ENCODE results near the gene FLNB.

FLNB gene

DNA sequence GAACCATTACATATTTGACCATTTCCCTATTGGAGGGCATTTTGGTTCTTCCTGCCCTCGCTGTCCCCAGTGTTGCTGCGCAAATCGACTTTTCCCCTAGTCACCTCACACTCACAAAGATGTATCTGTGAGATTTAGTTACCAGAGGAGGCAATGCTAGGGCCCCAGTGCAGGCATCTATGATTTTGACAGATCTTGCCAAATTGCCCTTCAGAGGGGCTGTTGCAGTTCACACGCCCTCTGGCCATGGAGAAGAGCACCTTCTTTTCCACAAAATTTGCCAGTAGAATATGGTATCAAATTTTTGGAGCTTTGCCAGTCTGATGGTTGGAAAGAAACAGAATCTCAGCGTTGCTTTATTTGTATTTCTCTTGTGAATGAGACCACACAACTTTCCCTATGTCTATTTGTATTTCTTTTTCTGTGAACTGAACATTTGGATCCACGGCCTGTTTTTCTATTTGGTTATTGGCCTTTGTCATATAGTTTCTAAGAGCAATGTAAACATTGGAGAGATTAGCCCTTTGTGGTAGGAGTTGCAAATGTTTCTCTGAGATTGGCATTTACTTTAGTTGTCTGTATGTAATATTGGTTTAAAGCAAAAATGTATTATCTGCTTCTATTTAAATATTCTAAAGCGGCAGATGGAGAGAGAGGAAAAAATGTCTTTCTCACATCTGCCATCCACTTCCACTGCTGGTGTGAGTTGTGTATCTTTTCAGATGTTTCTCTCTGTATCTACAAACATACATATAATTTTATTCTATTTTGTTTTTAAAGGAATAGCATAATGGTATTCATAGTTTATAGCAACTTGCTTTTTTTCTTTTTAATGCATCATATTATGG lies 136.5 kb downstream of the FLNB start:
- TF ChIP-seq, protein P1, sequence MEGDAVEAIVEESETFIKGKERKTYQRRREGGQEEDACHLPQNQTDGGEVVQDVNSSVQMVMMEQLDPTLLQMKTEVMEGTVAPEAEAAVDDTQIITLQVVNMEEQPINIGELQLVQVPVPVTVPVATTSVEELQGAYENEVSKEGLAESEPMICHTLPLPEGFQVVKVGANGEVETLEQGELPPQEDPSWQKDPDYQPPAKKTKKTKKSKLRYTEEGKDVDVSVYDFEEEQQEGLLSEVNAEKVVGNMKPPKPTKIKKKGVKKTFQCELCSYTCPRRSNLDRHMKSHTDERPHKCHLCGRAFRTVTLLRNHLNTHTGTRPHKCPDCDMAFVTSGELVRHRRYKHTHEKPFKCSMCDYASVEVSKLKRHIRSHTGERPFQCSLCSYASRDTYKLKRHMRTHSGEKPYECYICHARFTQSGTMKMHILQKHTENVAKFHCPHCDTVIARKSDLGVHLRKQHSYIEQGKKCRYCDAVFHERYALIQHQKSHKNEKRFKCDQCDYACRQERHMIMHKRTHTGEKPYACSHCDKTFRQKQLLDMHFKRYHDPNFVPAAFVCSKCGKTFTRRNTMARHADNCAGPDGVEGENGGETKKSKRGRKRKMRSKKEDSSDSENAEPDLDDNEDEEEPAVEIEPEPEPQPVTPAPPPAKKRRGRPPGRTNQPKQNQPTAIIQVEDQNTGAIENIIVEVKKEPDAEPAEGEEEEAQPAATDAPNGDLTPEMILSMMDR (IDR thresholded peaks at IDR 0.05; ENCODE audit: control extremely low read depth, extremely low read depth, low read depth, missing control alignments), result no peak
- ChIA-PET CTCF (no interaction called here), POLR2A (no interaction called here)
- no peak for DNase-seq (ENCODE audit: extremely low spot score)

DNA sequence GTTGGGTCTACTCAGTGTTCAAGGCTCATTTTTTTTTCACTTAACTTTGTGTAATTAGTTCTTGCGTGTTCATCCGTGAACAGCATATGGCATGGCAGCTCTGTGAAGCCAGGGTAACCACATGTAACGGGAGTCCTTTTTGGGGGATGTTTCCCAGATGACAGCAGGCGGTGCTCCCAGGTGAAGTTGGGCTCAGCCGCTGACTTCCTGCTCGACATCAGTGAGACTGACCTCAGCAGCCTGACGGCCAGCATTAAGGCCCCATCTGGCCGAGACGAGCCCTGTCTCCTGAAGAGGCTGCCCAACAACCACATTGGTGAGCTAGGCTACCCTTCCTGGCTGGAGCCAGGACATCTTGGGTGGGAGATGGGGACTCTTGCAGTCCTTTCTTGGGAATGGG lies 139.8 kb downstream of the FLNB start:
- TF ChIP-seq, protein P1 (IDR thresholded peaks at IDR 0.05; ENCODE audit: control extremely low read depth, extremely low read depth, low read depth, missing control alignments), result no peak
- CTCF ChIA-PET, result interaction anchor here (2.0 kb wide), 1 partner anchor 19 kb away, joined by 6 read pairs; no protein-coding TSS in a partner anchor
- POLR2A ChIA-PET, result no interaction called here
- DNase-seq (ENCODE audit: extremely low spot score), result no peak

- ChIA-PET CTCF (interaction anchor here (1.2 to 1.4 kb wide), 2 partner anchors 16 to 142 kb away, joined by 3 to 4 read pairs; partner anchors contain the start of gene FLNB), POLR2A (no interaction called here)
- TF ChIP-seq, protein P1 (IDR thresholded peaks at IDR 0.05; ENCODE audit: control extremely low read depth, extremely low read depth, low read depth, missing control alignments), result no peak
- no peak for DNase-seq (ENCODE audit: extremely low spot score)
Measured at GRCh38 chr3:58150130-58150809, 142.0 kb downstream of the FLNB start.

GRCh38 chr3:58150810-58151199 lies 142.6 kb downstream of the FLNB start:
- no peak for DNase-seq (ENCODE audit: extremely low spot score)
- ChIA-PET CTCF (interaction anchor here (1.2 to 1.5 kb wide), 3 partner anchors 16 to 143 kb away, joined by 3 to 4 read pairs (median 4); partner anchors contain the start of gene FLNB), POLR2A (no interaction called here)
- TF ChIP-seq, protein P1 (IDR thresholded peaks at IDR 0.05; ENCODE audit: control extremely low read depth, extremely low read depth, low read depth, missing control alignments), result no peak

DNA sequence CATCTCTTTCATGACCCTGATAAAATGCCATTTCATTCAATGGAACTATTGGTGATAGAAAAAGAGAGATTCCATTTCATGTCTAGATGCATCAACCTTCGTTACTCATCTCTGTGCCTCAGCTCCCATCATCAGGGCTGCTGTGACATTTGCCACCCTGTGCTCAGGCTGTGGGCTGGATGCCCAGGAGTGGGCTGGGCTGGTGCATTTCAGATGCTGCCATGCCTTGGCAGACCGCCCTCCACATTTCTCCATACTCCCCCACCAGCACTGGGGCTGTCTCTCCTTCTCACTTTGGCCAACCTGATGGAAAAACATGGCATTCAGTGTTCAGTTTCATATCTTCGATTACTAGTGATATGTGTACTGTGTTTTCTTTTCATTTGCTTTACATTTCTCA lies 143.4 kb downstream of the FLNB start:
- ChIA-PET CTCF (interaction anchor here (1.4 to 1.5 kb wide), 3 partner anchors 13 to 143 kb away, joined by 3 to 4 read pairs (median 3); partner anchors contain the start of gene FLNB), POLR2A (no interaction called here)
- TF ChIP-seq, protein P1 (IDR thresholded peaks at IDR 0.05; ENCODE audit: control extremely low read depth, extremely low read depth, low read depth, missing control alignments), result no peak
- DNase-seq (ENCODE audit: extremely low spot score), result no peak

DNA sequence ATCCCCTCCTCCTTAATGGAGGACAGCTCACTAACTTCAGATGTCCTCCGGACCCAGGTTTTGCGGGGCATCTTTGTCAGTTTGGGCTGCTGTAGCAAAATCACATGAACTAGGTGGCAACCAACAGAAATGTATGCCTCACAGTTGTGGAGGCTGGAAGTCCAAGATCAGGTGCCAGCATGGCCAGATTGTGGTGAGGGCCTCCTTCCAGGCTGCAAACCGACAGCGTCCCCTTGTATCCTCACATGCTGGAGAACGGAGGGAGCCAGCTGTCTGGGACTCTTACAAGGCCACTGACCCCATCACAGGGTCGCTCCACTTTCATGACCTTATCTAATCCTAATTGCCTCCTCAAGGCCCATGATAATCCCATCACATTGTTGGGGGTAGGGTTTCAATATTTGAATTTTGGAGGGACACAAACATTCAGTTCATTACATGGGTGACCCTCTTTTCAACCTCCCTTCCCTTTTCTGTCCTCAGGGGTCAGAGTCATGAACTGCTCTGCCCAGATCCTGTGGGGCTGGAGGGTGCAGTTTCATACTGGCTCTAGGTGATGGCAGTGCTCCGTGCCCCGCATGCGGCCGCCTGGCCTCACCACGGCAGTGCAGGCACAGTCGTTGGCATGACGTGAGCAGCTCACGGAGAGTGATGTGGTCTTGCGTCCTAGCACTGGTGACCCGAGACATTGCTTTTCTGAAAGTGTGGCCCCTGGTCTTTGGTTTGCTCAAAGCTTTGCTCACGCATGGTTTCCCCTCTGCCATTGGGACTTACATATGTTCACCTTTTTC lies 144.2 kb downstream of the FLNB start:
- DNase-seq (ENCODE audit: extremely low spot score), result no peak
- POLR2A ChIA-PET, result no interaction called here
- CTCF ChIA-PET, result interaction anchor here (1.4 to 2.1 kb wide), 4 partner anchors 14 to 144 kb away, joined by 3 to 6 read pairs (median 4); partner anchors contain the start of gene FLNB
- TF ChIP-seq, protein P1 (IDR thresholded peaks at IDR 0.05; ENCODE audit: control extremely low read depth, extremely low read depth, low read depth, missing control alignments), result no peak
